H1 (cell line): Measurements from ENCODE around the gene EXT2. TPM values are rescaled to one million over a fixed set of nuclear protein-coding genes. Genes with fewer than 3 reads are reported as not detected.

ENCODE experiments used
- RNF2 ChIP-seq: fragments of 200-900, 300-1000 bp; sonication (generic); IDR thresholded peaks from 2 replicates; pipeline ENCODE4 v1.7.1; 2016; ENCODE audit warnings: borderline replicate concordance, low read depth, mild to moderate bottlenecking, antibody characterized with exemption, low read length; ENCODE audit not compliant: poor library complexity, severe bottlenecking; ENCODE audit errors: missing control alignments
- polyA plus RNA-seq, 7 experiments: library from polyadenylated mRNA; depleted of rRNA in 3 of 7; stranded (reverse) in 5 of 7; unstranded in 2 of 7; fragments of >200 nt in 5 of 7; fragments of 200-250 nt in 2 of 7; gene quantifications; 1 replicate in 5 of 7; 2 replicates in 1 of 7; 4 replicates in 1 of 7; pipeline versions ENCODE4 v1.2.1 to v1.2.3, GENCODE V29; 2011 to 2013; ENCODE audit warnings: missing spikeins in 2 of 7, mixed read lengths in 2 of 7
- total RNA-seq: library from RNA; stranded (reverse); fragmentation: NEBNext Ultra II Directional; extraction: Animal tissue kit (Norgen Biotek cat#: 25700); gene quantifications from 2 replicates; pipeline ENCODE4 v1.2.1, GENCODE V29; 2021

The EXT2 gene
- total and polyA plus RNA-seq, 2 of the 8 experiments (the other 6 are each of a cell fraction or from before 2014, with no cell fraction given), result 29.8 to 42.8 TPM

DNA sequence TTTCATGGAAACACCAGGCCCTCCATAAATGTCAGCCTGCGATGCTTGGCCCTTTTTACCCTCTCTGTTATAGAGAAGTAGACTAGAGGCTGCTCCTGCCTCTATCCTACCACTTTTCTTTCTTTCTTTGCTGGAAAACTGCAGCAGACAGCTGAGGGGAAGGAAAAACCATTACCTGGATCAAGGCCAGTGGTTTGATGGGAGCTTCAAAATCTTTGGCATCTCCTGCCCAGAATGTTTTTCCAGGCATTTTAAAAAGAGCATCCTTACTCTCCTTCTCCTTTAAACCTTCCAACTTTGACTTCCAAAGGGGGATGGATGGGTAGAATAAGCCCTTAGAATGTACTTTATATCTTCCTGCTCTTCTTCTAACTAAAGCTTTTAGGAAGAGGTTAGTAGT, 44.9 kb downstream of the EXT2 start (continued):
- TF ChIP-seq RNF2, result no peak
